Fibroblast of lung (primary cell): ENCODE data around the gene PRR4.

Experiments used
- CTCF ChIP-seq, 2 donors: IDR thresholded peaks in 1 of 2; conservative IDR thresholded peaks in 1 of 2; 1 replicate in 1 of 2; 2 replicates in 1 of 2; pipeline ENCODE4 v1.5.1; 2011 to 2012; ENCODE audit warnings: low read length in 2 of 2, control low read depth in 1 of 2, inconsistent platforms in 1 of 2, low read depth in 1 of 2, mild to moderate bottlenecking in 1 of 2
- EZH2 ChIP-seq: IDR thresholded peaks from 2 replicates; pipeline ENCODE4 v1.5.1; 2012; ENCODE audit warnings: low read length, control low read depth, mild to moderate bottlenecking; ENCODE audit errors: missing control alignments

- TF ChIP-seq CTCF (conservative IDR thresholded peaks at IDR 0.05 in 1 of 2, IDR thresholded peaks at IDR 0.05 in 1 of 2; ENCODE audit: low read depth in 1 of 2, low read length in 2 of 2) (no peak), EZH2 (no peak)
Observed at GRCh38 chr12:10811883-10812536, 37.3 kb downstream of the PRR4 start.
